ENCODE data around the gene PEX6. TPM values are rescaled to one million over a fixed set of nuclear protein-coding genes. Genes with fewer than 3 reads are reported as not detected.

PEX6 gene
- total and polyA plus RNA-seq, 2 of the 13 experiments (the other 11 are each of a cell fraction or from before 2014, with no cell fraction given) = 5.1 to 6.7 TPM

DNA sequence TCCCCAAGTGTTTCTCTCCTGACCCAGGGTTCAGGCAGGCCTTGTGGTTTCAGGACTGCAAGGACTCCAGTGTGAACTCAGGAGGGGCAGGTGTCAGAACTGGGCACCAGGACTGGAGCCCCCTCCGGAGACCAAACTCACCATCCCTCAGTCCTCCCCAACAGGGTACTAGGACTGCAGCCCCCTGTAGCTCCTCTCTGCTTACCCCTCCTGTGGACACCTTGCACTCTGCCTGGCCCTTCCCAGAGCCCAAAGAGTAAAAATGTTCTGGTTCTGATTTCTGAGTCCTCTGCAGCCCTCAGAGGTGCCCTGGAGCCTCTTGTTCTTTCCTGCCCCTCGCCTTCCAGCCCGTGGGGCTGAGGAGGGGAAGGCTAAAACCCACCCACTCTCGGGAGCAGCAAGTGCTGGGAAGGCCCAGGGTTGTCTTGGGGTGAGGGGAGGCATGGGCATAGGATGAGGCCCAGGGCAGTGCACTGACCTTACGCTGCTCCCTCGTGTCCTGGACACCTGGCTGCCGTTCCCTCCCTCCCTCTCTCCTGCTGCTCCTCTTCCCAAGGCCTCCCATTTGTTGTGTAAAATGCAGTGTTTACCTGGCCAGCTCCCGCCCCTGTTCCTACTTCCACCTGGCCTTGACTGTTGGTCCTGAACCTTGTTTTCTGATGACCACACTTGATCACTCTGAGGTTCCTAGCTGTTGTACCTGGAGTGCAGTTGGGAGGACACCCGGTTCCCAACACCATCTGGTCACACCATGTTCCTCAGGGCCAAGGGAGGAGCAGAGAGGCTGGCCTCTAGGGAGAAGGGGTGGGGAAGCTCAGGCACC, 39.8 kb downstream of the PEX6 start (continued):
- TF ChIP-seq, protein P1, sequence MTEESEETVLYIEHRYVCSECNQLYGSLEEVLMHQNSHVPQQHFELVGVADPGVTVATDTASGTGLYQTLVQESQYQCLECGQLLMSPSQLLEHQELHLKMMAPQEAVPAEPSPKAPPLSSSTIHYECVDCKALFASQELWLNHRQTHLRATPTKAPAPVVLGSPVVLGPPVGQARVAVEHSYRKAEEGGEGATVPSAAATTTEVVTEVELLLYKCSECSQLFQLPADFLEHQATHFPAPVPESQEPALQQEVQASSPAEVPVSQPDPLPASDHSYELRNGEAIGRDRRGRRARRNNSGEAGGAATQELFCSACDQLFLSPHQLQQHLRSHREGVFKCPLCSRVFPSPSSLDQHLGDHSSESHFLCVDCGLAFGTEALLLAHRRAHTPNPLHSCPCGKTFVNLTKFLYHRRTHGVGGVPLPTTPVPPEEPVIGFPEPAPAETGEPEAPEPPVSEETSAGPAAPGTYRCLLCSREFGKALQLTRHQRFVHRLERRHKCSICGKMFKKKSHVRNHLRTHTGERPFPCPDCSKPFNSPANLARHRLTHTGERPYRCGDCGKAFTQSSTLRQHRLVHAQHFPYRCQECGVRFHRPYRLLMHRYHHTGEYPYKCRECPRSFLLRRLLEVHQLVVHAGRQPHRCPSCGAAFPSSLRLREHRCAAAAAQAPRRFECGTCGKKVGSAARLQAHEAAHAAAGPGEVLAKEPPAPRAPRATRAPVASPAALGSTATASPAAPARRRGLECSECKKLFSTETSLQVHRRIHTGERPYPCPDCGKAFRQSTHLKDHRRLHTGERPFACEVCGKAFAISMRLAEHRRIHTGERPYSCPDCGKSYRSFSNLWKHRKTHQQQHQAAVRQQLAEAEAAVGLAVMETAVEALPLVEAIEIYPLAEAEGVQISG (CRISPR knock-in tag; IDR thresholded peaks at IDR 0.05) = peak; percentile 81
- TF ChIP-seq ZNF253 (CRISPR knock-in tag; IDR thresholded peaks at IDR 0.05; ENCODE audit: borderline replicate concordance) (no peak), TP53 (CRISPR knock-in tag; conservative IDR thresholded peaks at IDR 0.05) (no peak), KDM3A (CRISPR knock-in tag; IDR thresholded peaks at IDR 0.05; ENCODE audit: low read depth) (peak; percentile 82; the same call in 1 of the 2 replicates), ZNF225 (CRISPR knock-in tag; IDR thresholded peaks at IDR 0.05) (0 out of 2 replicates have a peak, but pooled peaks have one; percentile 44), MLLT10 (CRISPR knock-in tag; IDR thresholded peaks at IDR 0.05) (no peak), XBP1 (CRISPR knock-in tag; IDR thresholded peaks at IDR 0.05) (no peak), IKZF5 (CRISPR knock-in tag; IDR thresholded peaks at IDR 0.05) (peak; percentile 89; the same call in 1 of the 2 replicates), RBM22 (optimal IDR thresholded peaks at IDR 0.05; ENCODE audit: low read length) (peak; percentile 24), HMGXB3 (CRISPR knock-in tag; IDR thresholded peaks at IDR 0.05; ENCODE audit: borderline replicate concordance) (peak; percentile 89; the same call in 1 of the 2 replicates), ZNF136 (CRISPR knock-in tag; IDR thresholded peaks at IDR 0.05; ENCODE audit: low read depth) (no peak), BORCS8-MEF2B (CRISPR knock-in tag; IDR thresholded peaks at IDR 0.05) (peak; percentile 96), ZEB1 (IDR thresholded peaks at IDR 0.05; ENCODE audit: insufficient replicate concordance, low read depth) (peak; percentile 100), CBFB (CRISPR knock-in tag; IDR thresholded peaks at IDR 0.05) (peak; percentile 50; the same call in 1 of the 2 replicates), JUN (CRISPR knock-in tag; IDR thresholded peaks at IDR 0.05) (peak; percentile 86), ZNF891 (CRISPR knock-in tag; IDR thresholded peaks at IDR 0.05) (peak; percentile 82; the same call in 1 of the 2 replicates), HDAC1 (CRISPR knock-in tag; IDR thresholded peaks at IDR 0.05) (peak; percentile 97)
- TF ChIP-seq, protein P2, sequence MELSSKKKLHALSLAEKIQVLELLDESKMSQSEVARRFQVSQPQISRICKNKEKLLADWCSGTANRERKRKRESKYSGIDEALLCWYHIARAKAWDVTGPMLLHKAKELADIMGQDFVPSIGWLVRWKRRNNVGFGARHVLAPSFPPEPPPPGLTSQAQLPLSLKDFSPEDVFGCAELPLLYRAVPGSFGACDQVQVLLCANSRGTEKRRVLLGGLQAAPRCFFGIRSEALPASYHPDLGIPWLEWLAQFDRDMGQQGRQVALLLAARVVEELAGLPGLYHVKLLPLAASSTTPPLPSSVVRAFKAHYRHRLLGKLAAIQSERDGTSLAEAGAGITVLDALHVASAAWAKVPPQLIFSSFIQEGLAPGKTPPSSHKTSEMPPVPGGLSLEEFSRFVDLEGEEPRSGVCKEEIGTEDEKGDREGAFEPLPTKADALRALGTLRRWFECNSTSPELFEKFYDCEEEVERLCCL (CRISPR knock-in tag; IDR thresholded peaks at IDR 0.05; ENCODE audit: borderline replicate concordance) = no peak
- TF ChIP-seq, protein P3, sequence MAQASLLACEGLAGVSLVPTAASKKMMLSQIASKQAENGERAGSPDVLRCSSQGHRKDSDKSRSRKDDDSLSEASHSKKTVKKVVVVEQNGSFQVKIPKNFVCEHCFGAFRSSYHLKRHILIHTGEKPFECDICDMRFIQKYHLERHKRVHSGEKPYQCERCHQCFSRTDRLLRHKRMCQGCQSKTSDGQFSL (CRISPR knock-in tag; IDR thresholded peaks at IDR 0.05) = no peak

All from HepG2 (cell line).